ENCODE measurements around the gene TCF23.

GRCh38 chr2:27139310-27139709, 9.5 kb upstream of the TCF23 start, which contains the start of gene PRR30:
- TF ChIP-seq EZH2phosphoT487 (IDR thresholded peaks at IDR 0.05; ENCODE audit: borderline replicate concordance, low read length), result no peak
- TF ChIP-seq CTCF (conservative IDR thresholded peaks at IDR 0.05; ENCODE audit: low read depth, low read length), result no peak
- TF ChIP-seq EZH2 (IDR thresholded peaks at IDR 0.05; ENCODE audit: low read length, unreplicated experiment), result no peak

All from PC-3 (cell line).